ENCODE measurements around the gene SUPT7L. TPM values are rescaled to one million over a fixed set of nuclear protein-coding genes. Genes with fewer than 3 reads are reported as not detected.
A peak's percentile ranks its signal among the peaks of the same experiment; 100 is the strongest.

The SUPT7L gene
- total RNA-seq, 2 donors from 2014 or later, result 16.1 to 25.0 TPM

- Histone ChIP-seq H3K4me3 (no peak overlapping the region), H3K4me1 (peaks cover 1 to 24% of the 10 kb centered on the region in 2 donors), H3K36me3 (peaks cover 45% of the 10 kb centered on the region), H3K27me3 (no peaks in the 10 kb centered on the region), H3K27ac (no peak overlapping the region), H3K9me3 (no peaks in the 10 kb centered on the region)
- TF ChIP-seq CTCF (IDR thresholded peaks at IDR 0.05), result no peak
- DNase-seq (ENCODE audit: low spot score), result no peak
These were observed 4.0 kb upstream of the SUPT7L start for GRCh38 chr2:27667446-27667845.

- Histone ChIP-seq H3K27ac (no peak overlapping the region), H3K36me3 (peaks cover 47% of the 10 kb centered on the region)
These were observed 1.4 kb upstream of the SUPT7L start for GRCh38 chr2:27664622-27665363.

GRCh38 chr2:27664154-27664574 is 750 bp upstream of the SUPT7L start:
- H3K4me3 ChIP-seq, result peak overlapping the region; percentile 75 to 80
- no peak for DNase-seq (ENCODE audit: low spot score)
- peaks cover 3 to 30% of the 10 kb centered on the region in 2 donors for H3K4me1 ChIP-seq
- H3K27ac ChIP-seq, result peak overlapping the region; percentile 84 to 92
- TF ChIP-seq CTCF (IDR thresholded peaks at IDR 0.05), result no peak
- H3K27me3 ChIP-seq, result no peaks in the 10 kb centered on the region
- H3K36me3 ChIP-seq, result peaks cover 47% of the 10 kb centered on the region
- no peaks in the 10 kb centered on the region for H3K9me3 ChIP-seq

More at GRCh38 chr2:27664622-27665363, 1.4 kb upstream of the SUPT7L start:
- no peak for DNase-seq (ENCODE audit: low spot score)
- peak overlapping the region; percentile 75 to 80 for H3K4me3 ChIP-seq
- peaks cover 3 to 28% of the 10 kb centered on the region in 2 donors for H3K4me1 ChIP-seq
- H3K27me3 ChIP-seq, result no peaks in the 10 kb centered on the region
- TF ChIP-seq CTCF (IDR thresholded peaks at IDR 0.05), result no peak
- H3K9me3 ChIP-seq, result no peaks in the 10 kb centered on the region

- DNase-seq (ENCODE audit: low spot score), result no peak
- Histone ChIP-seq H3K36me3 (peaks cover 42% of the 10 kb centered on the region), H3K4me1 (peaks cover 3 to 33% of the 10 kb centered on the region in 2 donors), H3K27me3 (no peaks in the 10 kb centered on the region), H3K27ac (no peak overlapping the region), H3K9me3 (no peaks in the 10 kb centered on the region), H3K4me3 (no peak overlapping the region)
- no peak for TF ChIP-seq CTCF (IDR thresholded peaks at IDR 0.05)
These were observed 2.0 kb downstream of the SUPT7L start for GRCh38 chr2:27661371-27661770.

GRCh38 chr2:27655155-27655951 is 8.1 kb downstream of the SUPT7L start:
- TF ChIP-seq CTCF (IDR thresholded peaks at IDR 0.05), result no peak
- peaks cover 87% of the 10 kb centered on the region for H3K36me3 ChIP-seq
- H3K27ac ChIP-seq, result no peak overlapping the region
- no peak overlapping the region for H3K4me3 ChIP-seq
- H3K27me3 ChIP-seq, result no peaks in the 10 kb centered on the region
- no peaks in the 10 kb centered on the region for H3K9me3 ChIP-seq
- peaks cover 0 to 4% of the 10 kb centered on the region in 2 donors for H3K4me1 ChIP-seq
- no peak for DNase-seq (ENCODE audit: low spot score)
